CD4-positive, alpha-beta T cell treated with Interleukin-4 for 4 hours (primary cell): ENCODE results near the gene RUNX3.
A peak's percentile ranks its signal among the peaks of the same experiment; 100 is the strongest.
"Not testable (repeated sequence)": the region's sequence is repeated elsewhere in the genome, so short reads cannot be mapped to it uniquely, and the experiment has no call there.

Source experiments
- DNase-seq: peaks from one replicate; pipeline ENCODE4 v3.0.0-alpha.2; 2020

The RUNX3 gene

GRCh38 chr1:24911651-24912155 lies 18.4 kb downstream of the RUNX3 start:
- no peak for DNase-seq

- peak; percentile 95 for DNase-seq
Observed at GRCh38 chr1:24910751-24911650, 19.1 kb downstream of the RUNX3 start.

- no peak for DNase-seq
Observed at GRCh38 chr1:24910210-24910609, 19.9 kb downstream of the RUNX3 start.

- no peak for DNase-seq
Observed at GRCh38 chr1:24909388-24909898, 20.6 kb downstream of the RUNX3 start.

DNA sequence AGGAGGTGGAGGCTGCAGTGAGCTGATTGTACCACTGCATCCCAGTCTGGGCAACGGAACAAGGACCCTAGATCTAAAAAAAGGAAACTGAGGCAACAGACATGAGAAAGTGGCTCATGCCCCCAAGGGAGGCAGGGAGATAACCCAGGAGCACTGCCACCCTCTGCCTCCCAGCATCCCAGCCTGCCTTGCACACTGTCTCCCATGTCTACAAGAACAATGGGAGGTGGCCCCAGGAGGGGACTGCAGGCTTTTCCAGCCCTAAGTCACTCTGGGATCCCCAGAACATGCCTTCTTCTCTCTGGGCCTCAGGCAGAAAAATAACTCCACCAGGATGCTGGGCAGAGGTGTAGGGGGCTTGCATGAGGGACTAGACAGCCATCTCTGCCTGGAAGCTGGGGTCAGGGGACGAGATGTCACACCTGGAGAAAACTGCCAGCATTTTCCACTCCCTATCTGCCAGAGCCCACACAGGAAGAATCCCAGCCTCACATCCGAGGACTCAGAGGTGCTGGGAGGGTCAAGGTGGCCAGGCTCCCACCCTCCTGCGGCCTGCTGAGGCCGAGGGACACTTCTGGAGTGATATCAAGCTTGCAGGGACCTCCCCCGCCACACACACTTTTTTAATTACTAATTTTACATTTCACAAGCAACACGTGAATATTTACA lies 21.4 kb downstream of the RUNX3 start:
- no peak for DNase-seq

- not testable (repeated sequence) for DNase-seq
Observed at GRCh38 chr1:24907587-24908294, 22.3 kb downstream of the RUNX3 start.

DNA sequence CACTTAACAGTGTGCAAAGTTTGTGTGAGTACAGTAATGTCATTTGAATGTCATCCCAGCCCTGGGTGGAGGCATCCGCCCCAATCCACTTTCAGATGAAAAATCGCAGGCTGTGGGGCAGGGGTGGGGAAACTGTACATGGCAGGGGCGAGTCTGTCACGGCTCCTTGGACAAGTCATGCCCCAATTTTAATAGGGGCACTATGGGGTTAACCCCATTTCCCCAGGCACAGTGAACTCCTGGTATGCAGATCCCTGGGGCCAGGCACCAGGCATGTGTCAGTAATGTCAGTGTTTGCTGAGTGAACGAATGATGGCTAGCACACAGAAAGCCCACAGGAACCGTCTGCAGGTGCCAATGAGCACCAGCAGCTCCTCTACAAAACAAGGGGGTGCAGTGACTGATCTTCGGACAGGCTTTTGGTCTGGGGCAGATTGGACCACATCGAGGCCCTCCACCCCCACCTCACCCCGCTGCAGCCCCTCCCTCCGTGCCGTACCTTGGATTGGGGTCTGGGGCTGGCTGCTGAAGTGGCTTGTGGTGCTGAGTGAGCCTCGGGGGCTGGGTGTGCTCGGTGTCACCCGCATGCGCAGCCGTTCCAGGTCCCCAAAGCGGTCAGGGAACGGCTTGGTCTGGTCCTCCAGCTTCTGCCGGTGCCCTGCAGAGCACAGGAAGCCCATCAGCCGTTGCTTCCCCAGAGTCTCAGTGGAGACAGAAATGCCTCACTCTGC lies 23.2 kb downstream of the RUNX3 start:
- no peak for DNase-seq

- no peak for DNase-seq
Observed at GRCh38 chr1:24905979-24906720, 23.9 kb downstream of the RUNX3 start.

DNA sequence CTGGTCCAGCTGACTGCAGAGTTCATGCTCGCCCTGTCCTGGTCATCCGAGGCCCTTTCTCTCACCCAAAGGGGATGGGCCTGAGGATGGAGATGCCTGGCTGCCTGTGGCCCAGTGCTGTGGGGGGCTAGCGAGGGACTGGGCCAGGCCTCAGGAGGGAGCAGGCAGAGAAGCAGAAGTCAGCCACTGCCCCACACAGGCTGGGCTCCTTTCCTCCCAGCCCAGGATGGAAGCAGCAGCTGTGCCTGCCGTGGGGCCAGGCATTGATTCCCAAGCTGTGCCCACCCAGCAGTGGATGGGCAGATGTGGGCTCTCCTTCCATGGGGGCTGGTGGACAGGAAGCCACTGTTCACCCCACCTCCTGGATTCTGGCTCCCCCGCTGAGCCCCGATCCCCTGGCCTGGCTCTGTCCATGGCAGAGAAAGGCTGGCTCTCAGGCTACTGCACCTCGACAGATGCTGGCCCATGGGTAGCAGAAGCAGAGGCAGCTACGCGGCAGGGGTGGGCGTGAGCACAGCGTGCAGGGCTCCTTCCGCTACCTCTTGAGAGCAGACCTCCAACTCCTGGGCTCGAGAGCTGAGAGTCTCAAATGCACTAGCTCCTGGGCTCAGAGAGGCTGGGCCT lies 24.6 kb downstream of the RUNX3 start:
- no peak for DNase-seq

DNA sequence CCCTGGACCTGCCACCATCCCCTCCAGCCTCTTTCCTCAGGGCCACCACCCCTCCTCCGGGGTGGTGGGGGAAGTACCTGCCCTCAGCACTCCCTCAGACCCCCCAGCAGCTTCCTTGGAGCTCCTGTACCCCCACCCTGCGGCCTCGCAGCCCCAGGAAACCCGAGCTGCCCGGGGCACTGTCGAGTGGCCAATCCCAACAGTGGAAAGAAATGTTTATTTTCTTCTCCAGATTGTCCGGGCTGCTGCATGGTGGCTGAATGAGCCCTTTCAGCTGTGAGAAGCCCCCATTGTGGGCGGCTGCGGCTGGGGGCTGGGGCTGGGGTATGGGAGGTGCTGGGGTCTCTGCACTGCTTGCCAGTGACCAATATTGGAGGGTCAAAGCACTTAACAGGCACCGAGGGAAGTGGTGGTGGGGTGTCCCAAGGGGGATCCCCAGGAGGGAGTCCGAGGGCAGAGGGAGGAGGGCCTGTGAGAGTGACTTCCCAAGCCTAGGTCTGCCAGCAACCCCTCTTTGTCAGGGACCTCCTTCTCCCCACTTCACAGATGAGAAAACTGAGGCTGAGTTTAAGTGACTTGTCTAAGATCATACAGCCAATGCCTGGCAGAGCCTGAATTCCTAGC lies 25.2 kb downstream of the RUNX3 start:
- no peak for DNase-seq

- DNase-seq = no peak
Observed at GRCh38 chr1:24903955-24904730, 25.9 kb downstream of the RUNX3 start.

GRCh38 chr1:24903560-24903954 lies 26.5 kb downstream of the RUNX3 start:
- no peak for DNase-seq

- no peak for DNase-seq
Observed at GRCh38 chr1:24903011-24903461, 27.0 kb downstream of the RUNX3 start.

GRCh38 chr1:24902471-24902891 lies 27.6 kb downstream of the RUNX3 start:
- no peak for DNase-seq

GRCh38 chr1:24901791-24902470 lies 28.1 kb downstream of the RUNX3 start:
- no peak for DNase-seq

GRCh38 chr1:24900985-24901781 lies 28.9 kb downstream of the RUNX3 start:
- no peak for DNase-seq

DNA sequence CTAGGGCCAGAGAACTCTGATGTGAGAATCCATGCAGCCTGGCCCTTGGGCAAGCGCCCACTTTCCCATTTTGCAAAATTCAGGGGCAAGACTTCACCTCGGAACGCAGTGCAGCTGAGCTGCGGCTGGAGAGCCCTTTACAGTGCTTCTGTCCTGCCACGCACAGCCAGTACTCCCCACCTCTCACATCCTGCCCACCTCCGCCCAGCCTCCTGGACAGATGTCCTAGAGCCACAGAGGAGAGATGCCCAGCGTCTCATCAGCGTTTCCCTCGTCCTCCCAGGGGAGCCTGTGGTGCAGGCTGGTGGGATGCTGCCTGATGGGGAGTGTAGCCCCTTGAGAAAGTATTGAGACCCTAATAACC lies 29.6 kb downstream of the RUNX3 start:
- no peak for DNase-seq
